Neural progenitor cell (in vitro differentiated cells): ENCODE results near the gene CFAP74. TPM values are rescaled to one million over a fixed set of nuclear protein-coding genes. Genes with fewer than 3 reads are reported as not detected.

Source experiments
- DNase-seq: peaks from one replicate; pipeline ENCODE4 v3.0.0-alpha.2; 2016; ENCODE audit warnings: low spot score
- H2AFZ ChIP-seq: fragments of 200-600 bp; sonication (generic); replicated peaks from 2 replicates; pipeline ENCODE4 v1.6.1; 2016; ENCODE audit warnings: antibody characterized with exemption
- H3F3A ChIP-seq: fragments of 200-600 bp; sonication (generic); 2 replicates; pipeline ENCODE4 v1.6.1; 2016; ENCODE audit warnings: antibody characterized with exemption, low read depth
- H3K27ac ChIP-seq: fragments of 200-600 bp; sonication (generic); 2 replicates; pipeline ENCODE4 v1.5.1; 2016; ENCODE audit warnings: mild to moderate bottlenecking
- H3K27me3 ChIP-seq: fragments of 200-600 bp; sonication (generic); 2 replicates; pipeline ENCODE4 v1.6.1; 2016; ENCODE audit warnings: mild to moderate bottlenecking, moderate library complexity
- H3K36me3 ChIP-seq: fragments of 200-600 bp; sonication (generic); 2 replicates; pipeline ENCODE4 v1.5.1; 2016
- H3K4me1 ChIP-seq: fragments of 200-600 bp; sonication (generic); 2 replicates; pipeline ENCODE4 v1.6.1; 2016; ENCODE audit warnings: mixed run types
- H3K4me2 ChIP-seq: fragments of 200-600 bp; sonication (generic); 2 replicates; pipeline ENCODE4 v1.6.1; 2016
- H3K4me3 ChIP-seq: fragments of 200-600 bp; sonication (generic); 2 replicates; pipeline ENCODE4 v1.5.1; 2016
- H3K79me2 ChIP-seq: fragments of 200-600 bp; sonication (generic); 2 replicates; pipeline ENCODE4 v1.6.1; 2016; ENCODE audit warnings: low read depth
- H3K9ac ChIP-seq: fragments of 200-600 bp; sonication (generic); 2 replicates; pipeline ENCODE4 v1.6.1; 2016
- H3K9me3 ChIP-seq: fragments of 200-600 bp; sonication (generic); 2 replicates; pipeline ENCODE4 v1.5.1; 2016; ENCODE audit warnings: low read depth
- H4K20me1 ChIP-seq: fragments of 200-600 bp; sonication (generic); 2 replicates; pipeline ENCODE4 v1.6.1; 2016; ENCODE audit warnings: low read depth
- H3K27ac Mint-ChIP-seq: 3 replicates; pipeline ENCODE4 v1.8.0; 2021; ENCODE audit warnings: mixed read lengths
- H3K27me3 Mint-ChIP-seq: 2 replicates; pipeline ENCODE4 v1.8.0; 2022; ENCODE audit warnings: low read depth, mild to moderate bottlenecking, inconsistent platforms, moderate library complexity, mixed read lengths; ENCODE audit not compliant: insufficient read depth
- H3K36me3 Mint-ChIP-seq: 3 replicates; pipeline ENCODE4 v1.8.0; 2021; ENCODE audit warnings: mixed read lengths
- H3K4me1 Mint-ChIP-seq: 3 replicates; pipeline ENCODE4 v1.8.0; 2021; ENCODE audit warnings: mixed read lengths
- H3K4me3 Mint-ChIP-seq: 3 replicates; pipeline ENCODE4 v1.8.0; 2021; ENCODE audit warnings: mild to moderate bottlenecking, moderate library complexity, mixed read lengths
- H3K9me3 Mint-ChIP-seq: 3 replicates; pipeline ENCODE4 v1.8.0; 2020; ENCODE audit warnings: mixed read lengths
- EZH2 ChIP-seq: fragments of 200-600 bp; sonication (generic); IDR thresholded peaks from 2 replicates; pipeline ENCODE4 v1.6.1; 2017; ENCODE audit warnings: antibody characterized with exemption, mild to moderate bottlenecking, moderate library complexity
- EZH2phosphoT487 ChIP-seq: fragments of 200-600 bp; sonication (generic); IDR thresholded peaks from 2 replicates; pipeline ENCODE4 v1.6.1; 2017; ENCODE audit warnings: antibody characterized with exemption
- total RNA-seq: library from RNA; depleted of rRNA; stranded (reverse); fragments of >200 nt; gene quantifications from 2 replicates; pipeline ENCODE4 v1.2.3, GENCODE V29; 2015; ENCODE audit warnings: low replicate concordance
- TF ChIP-seq, protein P1 (sequence below): fragments of 200-600 bp; sonication (generic); IDR thresholded peaks from 2 replicates; pipeline ENCODE4 v1.5.1; 2017; ENCODE audit warnings: antibody characterized with exemption, mild to moderate bottlenecking

Gene CFAP74
- total RNA-seq, 1 donor from 2014 or later, result not detected

DNA sequence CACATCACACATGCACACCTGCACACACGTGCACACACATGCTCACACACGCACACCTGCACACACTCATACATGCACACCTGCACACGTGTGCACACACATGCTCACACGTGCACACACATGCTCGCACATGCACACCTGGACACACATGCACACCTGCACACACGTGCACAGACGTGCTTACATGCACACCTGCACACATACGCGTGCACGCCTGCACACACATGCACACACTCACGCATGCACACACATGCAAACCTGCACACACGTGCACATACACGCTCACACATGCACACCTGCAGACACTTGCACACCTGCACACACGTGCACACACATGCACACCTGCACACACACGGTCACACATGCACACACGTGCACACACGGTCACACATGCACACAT lies 32.6 kb downstream of the CFAP74 start:
- Histone ChIP-seq H4K20me1 (no peaks in the 10 kb centered on the region), H3K4me3 (no peak overlapping the region), H3K9ac (no peak overlapping the region), H3K79me2 (no peaks in the 10 kb centered on the region), H3K36me3 (no peaks in the 10 kb centered on the region), H3F3A (peaks cover 8% of the 10 kb centered on the region), H3K4me2 (no peak overlapping the region), H2AFZ (no peak overlapping the region), H3K27me3 (no peaks in the 10 kb centered on the region), H3K27ac (no peak overlapping the region), H3K4me1 (peaks cover 6% of the 10 kb centered on the region), H3K9me3 (no peaks in the 10 kb centered on the region)
- Mint-ChIP-seq H3K36me3 (no peaks in the 10 kb centered on the region), H3K27me3 (peaks cover 20% of the 10 kb centered on the region), H3K4me3 (peak overlapping the region; percentile 57), H3K27ac (peak overlapping the region; percentile 66), H3K9me3 (peaks cover 4% of the 10 kb centered on the region), H3K4me1 (peaks cover 8% of the 10 kb centered on the region)
- no peak for DNase-seq
- TF ChIP-seq EZH2, result no peak
- TF ChIP-seq, protein P1, sequence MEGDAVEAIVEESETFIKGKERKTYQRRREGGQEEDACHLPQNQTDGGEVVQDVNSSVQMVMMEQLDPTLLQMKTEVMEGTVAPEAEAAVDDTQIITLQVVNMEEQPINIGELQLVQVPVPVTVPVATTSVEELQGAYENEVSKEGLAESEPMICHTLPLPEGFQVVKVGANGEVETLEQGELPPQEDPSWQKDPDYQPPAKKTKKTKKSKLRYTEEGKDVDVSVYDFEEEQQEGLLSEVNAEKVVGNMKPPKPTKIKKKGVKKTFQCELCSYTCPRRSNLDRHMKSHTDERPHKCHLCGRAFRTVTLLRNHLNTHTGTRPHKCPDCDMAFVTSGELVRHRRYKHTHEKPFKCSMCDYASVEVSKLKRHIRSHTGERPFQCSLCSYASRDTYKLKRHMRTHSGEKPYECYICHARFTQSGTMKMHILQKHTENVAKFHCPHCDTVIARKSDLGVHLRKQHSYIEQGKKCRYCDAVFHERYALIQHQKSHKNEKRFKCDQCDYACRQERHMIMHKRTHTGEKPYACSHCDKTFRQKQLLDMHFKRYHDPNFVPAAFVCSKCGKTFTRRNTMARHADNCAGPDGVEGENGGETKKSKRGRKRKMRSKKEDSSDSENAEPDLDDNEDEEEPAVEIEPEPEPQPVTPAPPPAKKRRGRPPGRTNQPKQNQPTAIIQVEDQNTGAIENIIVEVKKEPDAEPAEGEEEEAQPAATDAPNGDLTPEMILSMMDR, result no peak
- no peak for TF ChIP-seq EZH2phosphoT487

- Mint-ChIP-seq H3K27ac (no peak overlapping the region), H3K27me3 (peaks cover 18% of the 10 kb centered on the region), H3K36me3 (no peaks in the 10 kb centered on the region), H3K9me3 (peaks cover 3% of the 10 kb centered on the region), H3K4me3 (no peak overlapping the region), H3K4me1 (peaks cover 9% of the 10 kb centered on the region)
- DNase-seq, result no peak
- H3K36me3 ChIP-seq, result no peaks in the 10 kb centered on the region
- H4K20me1 ChIP-seq, result no peaks in the 10 kb centered on the region
- H3K79me2 ChIP-seq, result no peaks in the 10 kb centered on the region
- no peak overlapping the region for H3K4me2 ChIP-seq
- H3K4me1 ChIP-seq, result peaks cover 6% of the 10 kb centered on the region
- H3K9me3 ChIP-seq, result no peaks in the 10 kb centered on the region
- H2AFZ ChIP-seq, result no peak overlapping the region
- H3K4me3 ChIP-seq, result no peak overlapping the region
- no peak overlapping the region for H3K9ac ChIP-seq
- H3K27me3 ChIP-seq, result no peaks in the 10 kb centered on the region
- H3F3A ChIP-seq, result peaks cover 8% of the 10 kb centered on the region
- TF ChIP-seq EZH2phosphoT487 (no peak), EZH2 (no peak)
- TF ChIP-seq, protein P1, result no peak
- H3K27ac ChIP-seq, result no peak overlapping the region
Observed at GRCh38 chr1:1969953-1970716, 33.5 kb downstream of the CFAP74 start.

DNA sequence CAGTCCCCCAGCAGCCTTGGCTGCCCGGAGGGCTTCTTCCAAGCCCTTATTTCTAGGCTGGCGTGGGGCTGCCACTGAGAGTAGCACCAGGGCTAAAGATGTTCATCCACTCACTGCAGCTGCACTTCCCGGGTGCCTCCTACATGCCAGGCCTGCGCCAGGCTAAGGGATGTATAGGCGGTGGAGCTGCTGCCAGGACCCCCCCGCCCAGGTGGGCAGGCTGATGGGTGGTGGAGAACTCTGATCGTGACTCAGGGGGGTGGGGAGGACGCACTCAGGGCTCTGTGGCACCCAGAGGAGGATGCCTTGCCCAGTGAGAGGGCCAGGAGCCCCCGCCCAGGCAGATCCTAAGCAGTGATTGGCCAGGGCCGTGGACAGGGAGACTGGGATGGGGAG lies 34.1 kb downstream of the CFAP74 start:
- no peak overlapping the region for H3K4me2 ChIP-seq
- no peak overlapping the region for H3K4me3 ChIP-seq
- peaks cover 6% of the 10 kb centered on the region for H3K4me1 ChIP-seq
- H3K79me2 ChIP-seq, result no peaks in the 10 kb centered on the region
- no peak overlapping the region for H3K27ac ChIP-seq
- Mint-ChIP-seq H3K36me3 (no peaks in the 10 kb centered on the region), H3K4me3 (no peak overlapping the region), H3K27ac (no peak overlapping the region), H3K27me3 (peaks cover 15% of the 10 kb centered on the region), H3K4me1 (peaks cover 7% of the 10 kb centered on the region), H3K9me3 (peaks cover 2% of the 10 kb centered on the region)
- no peak for DNase-seq
- H4K20me1 ChIP-seq, result no peaks in the 10 kb centered on the region
- H3K9ac ChIP-seq, result no peak overlapping the region
- no peaks in the 10 kb centered on the region for H3K9me3 ChIP-seq
- H3K27me3 ChIP-seq, result no peaks in the 10 kb centered on the region
- no peak overlapping the region for H2AFZ ChIP-seq
- H3F3A ChIP-seq, result peaks cover 8% of the 10 kb centered on the region
- H3K36me3 ChIP-seq, result no peaks in the 10 kb centered on the region
- TF ChIP-seq, protein P1, result no peak
- TF ChIP-seq EZH2, result no peak
- no peak for TF ChIP-seq EZH2phosphoT487
